Keratinocyte (primary cell): ENCODE results near the gene MTUS2. TPM values are rescaled to one million over a fixed set of nuclear protein-coding genes. Genes with fewer than 3 reads are reported as not detected.

Experiments used
- DNase-seq: peaks from one replicate; pipeline ENCODE4 v3.0.0-alpha.2; 2011; ENCODE audit warnings: low read depth, missing footprints, low spot score
- FAIRE-seq: peaks from 2 replicates; lab custom pipeline; 2011; peaks lifted over from hg19 to GRCh38; lab: Jason Lieb, UNC
- H2AFZ ChIP-seq: 2 replicates; pipeline ENCODE4 v1.6.0; 2012; ENCODE audit warnings: low read length, control low read depth, inconsistent platforms; ENCODE audit not compliant: control insufficient read depth
- H3K27ac ChIP-seq: 2 replicates; pipeline ENCODE4 v1.5.1; 2011; ENCODE audit warnings: low read length; ENCODE audit not compliant: control insufficient read depth, insufficient read depth
- H3K27me3 ChIP-seq: 3 replicates; pipeline ENCODE4 v1.6.0; 2011; ENCODE audit warnings: low read length; ENCODE audit not compliant: control insufficient read depth, insufficient read depth; ENCODE audit errors: extremely low read depth
- H3K36me3 ChIP-seq, 2 experiments: 2 replicates in 1 of 2; 3 replicates in 1 of 2; pipeline ENCODE4 v1.5.1; 2011; ENCODE audit warnings: low read length in 2 of 2, mild to moderate bottlenecking in 1 of 2; ENCODE audit not compliant: control insufficient read depth in 2 of 2, insufficient read depth in 2 of 2; ENCODE audit errors: extremely low read depth in 1 of 2
- H3K4me1 ChIP-seq: 3 replicates; pipeline ENCODE4 v1.5.1; 2011; ENCODE audit warnings: low read length; ENCODE audit not compliant: control insufficient read depth, insufficient read depth; ENCODE audit errors: extremely low read depth
- H3K4me2 ChIP-seq: 3 replicates; pipeline ENCODE4 v1.6.0; 2011; ENCODE audit warnings: low read depth, low read length; ENCODE audit not compliant: control insufficient read depth, insufficient read depth; ENCODE audit errors: extremely low read depth
- H3K4me3 ChIP-seq, 3 experiments: fragments of 200-600 bp in 1 of 3; sonication (generic) in 1 of 3; 2 replicates in 2 of 3; 3 replicates in 1 of 3; pipeline ENCODE4 v1.5.1; 2011 to 2016; ENCODE audit warnings: low read length in 3 of 3, mild to moderate bottlenecking in 3 of 3, control low read depth in 2 of 3, inconsistent platforms in 1 of 3, low read depth in 1 of 3, mixed read lengths in 1 of 3, mixed run types in 1 of 3, moderate library complexity in 1 of 3; ENCODE audit not compliant: control insufficient read depth in 2 of 3, insufficient read depth in 2 of 3; ENCODE audit errors: extremely low read depth in 1 of 3
- H3K79me2 ChIP-seq: 2 replicates; pipeline ENCODE4 v1.6.0; 2012; ENCODE audit warnings: low read length; ENCODE audit not compliant: control insufficient read depth, insufficient read depth
- H3K9ac ChIP-seq: 3 replicates; pipeline ENCODE4 v1.6.0; 2011; ENCODE audit warnings: low read length; ENCODE audit not compliant: control insufficient read depth, insufficient read depth; ENCODE audit errors: extremely low read depth
- H3K9me1 ChIP-seq: 3 replicates; pipeline ENCODE4 v1.6.0; 2011; ENCODE audit warnings: low read length; ENCODE audit not compliant: control insufficient read depth, insufficient read depth; ENCODE audit errors: extremely low read depth
- H3K9me3 ChIP-seq: 2 replicates; pipeline ENCODE4 v1.5.1; 2012; ENCODE audit warnings: low read depth, low read length; ENCODE audit not compliant: control insufficient read depth
- H4K20me1 ChIP-seq: 3 replicates; pipeline ENCODE4 v1.6.0; 2011; ENCODE audit warnings: low read length; ENCODE audit not compliant: control insufficient read depth, insufficient read depth; ENCODE audit errors: extremely low read depth
- EZH2 ChIP-seq: IDR thresholded peaks from one replicate; pipeline ENCODE4 v1.6.1; 2012; ENCODE audit warnings: inconsistent platforms, mild to moderate bottlenecking, low read length, moderate library complexity
- dilution Hi-C: fragments of 300-500 bp; cut with MboI; formaldehyde crosslinking; loops from one replicate; pipeline ENCODE4 v1.7.0; 2020; ENCODE audit warnings: low sequenced_read_pairs; ENCODE audit not compliant: extremely low pct_ligation_motif_present
- polyA plus RNA-seq, 5 experiments: library from polyadenylated mRNA; depleted of rRNA in 3 of 5; stranded (reverse) in 3 of 5; stranded (forward) in 1 of 5; unstranded in 1 of 5; fragments of >200 nt; gene quantifications; 1 replicate in 1 of 5; 2 replicates in 3 of 5; 3 replicates in 1 of 5; pipeline versions ENCODE4 v1.2.1 to v1.2.3, GENCODE V29; 2011 to 2012; ENCODE audit warnings: missing spikeins in 2 of 5, low read depth in 1 of 5, low replicate concordance in 1 of 5
- TF ChIP-seq, protein P1 (sequence below), 3 experiments: IDR thresholded peaks in 1 of 3; conservative IDR thresholded peaks in 1 of 3; optimal IDR thresholded peaks in 1 of 3; 2 replicates in 2 of 3; 3 replicates in 1 of 3; pipeline versions ENCODE3 to v1.5.1; 2011; ENCODE audit warnings: low read length in 3 of 3, mild to moderate bottlenecking in 3 of 3, moderate library complexity in 2 of 3, control low read depth in 1 of 3, inconsistent platforms in 1 of 3; ENCODE audit not compliant: insufficient read depth in 2 of 3; ENCODE audit errors: extremely low read depth in 1 of 3

Gene MTUS2
- polyA plus RNA-seq, 1 donor (not counting 4 experiments of a cell fraction or from before 2014, with no cell fraction given): 0.17 TPM

DNA sequence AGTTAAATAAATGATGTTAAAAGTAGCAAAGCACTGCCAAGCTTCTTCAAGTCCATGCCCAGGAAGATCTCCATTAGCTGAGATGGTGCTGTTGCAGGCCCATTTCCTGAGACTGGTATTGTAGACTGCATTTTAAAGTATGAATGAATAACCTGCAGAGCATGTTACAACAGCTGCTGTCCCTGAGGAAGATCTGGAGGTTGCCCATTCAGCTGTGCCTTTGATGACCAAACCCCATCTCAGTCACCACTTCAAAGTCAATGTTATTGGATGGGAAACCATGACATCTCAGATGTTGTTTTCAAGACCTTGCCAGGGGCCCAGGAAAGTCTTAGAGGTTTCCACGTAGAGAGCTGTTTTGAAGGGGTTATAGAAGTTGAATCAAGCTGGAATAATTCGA lies 281.3 kb downstream of the MTUS2 start:
- no peaks in the 10 kb centered on the region for H3K9me3 ChIP-seq
- H3K4me3 ChIP-seq: no peak overlapping the region
- FAIRE-seq: no peak
- no peaks in the 10 kb centered on the region for H3K27me3 ChIP-seq
- H3K79me2 ChIP-seq: no peaks in the 10 kb centered on the region
- H3K27ac ChIP-seq: no peak overlapping the region
- H3K4me2 ChIP-seq: no peak overlapping the region
- DNase-seq: no peak
- H2AFZ ChIP-seq: no peak overlapping the region
- H3K9ac ChIP-seq: no peak overlapping the region
- dilution Hi-C loops: no loop called here
- no peaks in the 10 kb centered on the region for H4K20me1 ChIP-seq
- H3K9me1 ChIP-seq: no peaks in the 10 kb centered on the region
- TF ChIP-seq, protein P1, sequence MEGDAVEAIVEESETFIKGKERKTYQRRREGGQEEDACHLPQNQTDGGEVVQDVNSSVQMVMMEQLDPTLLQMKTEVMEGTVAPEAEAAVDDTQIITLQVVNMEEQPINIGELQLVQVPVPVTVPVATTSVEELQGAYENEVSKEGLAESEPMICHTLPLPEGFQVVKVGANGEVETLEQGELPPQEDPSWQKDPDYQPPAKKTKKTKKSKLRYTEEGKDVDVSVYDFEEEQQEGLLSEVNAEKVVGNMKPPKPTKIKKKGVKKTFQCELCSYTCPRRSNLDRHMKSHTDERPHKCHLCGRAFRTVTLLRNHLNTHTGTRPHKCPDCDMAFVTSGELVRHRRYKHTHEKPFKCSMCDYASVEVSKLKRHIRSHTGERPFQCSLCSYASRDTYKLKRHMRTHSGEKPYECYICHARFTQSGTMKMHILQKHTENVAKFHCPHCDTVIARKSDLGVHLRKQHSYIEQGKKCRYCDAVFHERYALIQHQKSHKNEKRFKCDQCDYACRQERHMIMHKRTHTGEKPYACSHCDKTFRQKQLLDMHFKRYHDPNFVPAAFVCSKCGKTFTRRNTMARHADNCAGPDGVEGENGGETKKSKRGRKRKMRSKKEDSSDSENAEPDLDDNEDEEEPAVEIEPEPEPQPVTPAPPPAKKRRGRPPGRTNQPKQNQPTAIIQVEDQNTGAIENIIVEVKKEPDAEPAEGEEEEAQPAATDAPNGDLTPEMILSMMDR (optimal IDR thresholded peaks at IDR 0.05 in 1 of 3, IDR thresholded peaks at IDR 0.05 in 1 of 3, conservative IDR thresholded peaks at IDR 0.05 in 1 of 3; ENCODE audit: extremely low read depth in 1 of 3, insufficient read depth in 2 of 3, low read length in 3 of 3): no peak
- no peak for TF ChIP-seq EZH2
- no peaks in the 10 kb centered on the region for H3K36me3 ChIP-seq
- H3K4me1 ChIP-seq: no peaks in the 10 kb centered on the region

DNA sequence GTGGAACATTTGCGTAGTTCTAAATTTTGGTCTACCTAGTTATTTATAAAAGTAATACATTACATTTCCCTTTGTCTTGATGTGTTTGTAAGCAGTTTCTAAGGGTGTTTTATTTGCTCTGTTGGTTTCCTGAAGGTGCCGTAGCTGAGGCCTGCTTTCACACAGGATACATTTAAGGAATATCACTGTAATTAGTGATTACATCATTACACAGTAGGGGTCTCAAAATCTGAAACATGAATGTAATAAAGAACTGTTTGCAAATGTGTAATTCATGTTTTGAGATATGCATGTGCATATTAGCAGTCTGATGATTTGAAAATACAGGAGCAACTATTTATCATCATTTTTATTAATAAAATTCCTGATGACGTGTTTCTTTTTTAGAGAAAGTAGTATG lies 281.8 kb downstream of the MTUS2 start:
- no peaks in the 10 kb centered on the region for H3K27me3 ChIP-seq
- dilution Hi-C loops: no loop called here
- no peak for FAIRE-seq

More for the DNA sequence above, 281.8 kb downstream of the MTUS2 start:
- no peaks in the 10 kb centered on the region for H3K36me3 ChIP-seq
- TF ChIP-seq, protein P1 (optimal IDR thresholded peaks at IDR 0.05 in 1 of 3, IDR thresholded peaks at IDR 0.05 in 1 of 3, conservative IDR thresholded peaks at IDR 0.05 in 1 of 3; ENCODE audit: extremely low read depth in 1 of 3, insufficient read depth in 2 of 3, low read length in 3 of 3): no peak
- TF ChIP-seq EZH2: no peak
- H3K4me2 ChIP-seq: no peak overlapping the region
- H3K9me3 ChIP-seq: no peaks in the 10 kb centered on the region
- no peak overlapping the region for H2AFZ ChIP-seq
- H3K27ac ChIP-seq: no peak overlapping the region
- no peak overlapping the region for H3K9ac ChIP-seq
- H3K4me3 ChIP-seq: no peak overlapping the region
- H4K20me1 ChIP-seq: no peaks in the 10 kb centered on the region
- DNase-seq: no peak
- no peaks in the 10 kb centered on the region for H3K79me2 ChIP-seq
- no peaks in the 10 kb centered on the region for H3K4me1 ChIP-seq
- H3K9me1 ChIP-seq: no peaks in the 10 kb centered on the region
